T-helper 17 cell (primary cell): ENCODE data around the gene RASSF1. TPM values are rescaled to one million over a fixed set of nuclear protein-coding genes. Genes with fewer than 3 reads are reported as not detected.
A peak's percentile ranks its signal among the peaks of the same experiment; 100 is the strongest.

Source experiments
- ATAC-seq: fragments of 150-1000 bp; cut with Tn5 transposase; 2 replicates; pipeline ENCODE4 v1.10.0; 2021; ENCODE audit warnings: mild to moderate bottlenecking, moderate library complexity
- DNase-seq, 3 donors: peaks; one replicate each; pipeline versions ENCODE4 v3.0.0 to v3.0.0-alpha.2; 2020 to 2021
- H3K9me3 ChIP-seq: one replicate; pipeline ENCODE4 v1.7.0; 2013; ENCODE audit warnings: low read length, mild to moderate bottlenecking; ENCODE audit not compliant: control insufficient read depth, poor library complexity, severe bottlenecking
- H3K27ac Mint-ChIP-seq: one replicate; pipeline ENCODE4 v1.8.0; 2022; ENCODE audit warnings: mild to moderate bottlenecking, moderate library complexity, mixed read lengths
- H3K27me3 Mint-ChIP-seq: one replicate; pipeline ENCODE4 v1.8.0; 2022; ENCODE audit warnings: mixed read lengths
- H3K36me3 Mint-ChIP-seq: one replicate; pipeline ENCODE4 v1.8.0; 2022; ENCODE audit warnings: low read depth, mixed read lengths
- H3K4me1 Mint-ChIP-seq: one replicate; pipeline ENCODE4 v1.8.0; 2022; ENCODE audit warnings: mild to moderate bottlenecking, mixed read lengths
- H3K4me3 Mint-ChIP-seq: one replicate; pipeline ENCODE4 v1.8.0; 2022; ENCODE audit warnings: mild to moderate bottlenecking, moderate library complexity, mixed read lengths
- total RNA-seq, 4 donors: library from RNA in 2 of 4; stranded (reverse) in 2 of 4; gene quantifications; one replicate each; pipeline ENCODE4 v1.2.3 and lab custom pipeline; 2022 to 2026

The RASSF1 gene, protein sequence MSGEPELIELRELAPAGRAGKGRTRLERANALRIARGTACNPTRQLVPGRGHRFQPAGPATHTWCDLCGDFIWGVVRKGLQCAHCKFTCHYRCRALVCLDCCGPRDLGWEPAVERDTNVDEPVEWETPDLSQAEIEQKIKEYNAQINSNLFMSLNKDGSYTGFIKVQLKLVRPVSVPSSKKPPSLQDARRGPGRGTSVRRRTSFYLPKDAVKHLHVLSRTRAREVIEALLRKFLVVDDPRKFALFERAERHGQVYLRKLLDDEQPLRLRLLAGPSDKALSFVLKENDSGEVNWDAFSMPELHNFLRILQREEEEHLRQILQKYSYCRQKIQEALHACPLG
- total RNA-seq (100 to 1,000 TPM in 1 of 2 donors, 10 to 100 TPM in 1; 83.5 to 105 TPM), total RNA-seq (lab: John Stamatoyannopoulos, UW) (75.7 to 96.6 reads per million in 2 donors)

DNA sequence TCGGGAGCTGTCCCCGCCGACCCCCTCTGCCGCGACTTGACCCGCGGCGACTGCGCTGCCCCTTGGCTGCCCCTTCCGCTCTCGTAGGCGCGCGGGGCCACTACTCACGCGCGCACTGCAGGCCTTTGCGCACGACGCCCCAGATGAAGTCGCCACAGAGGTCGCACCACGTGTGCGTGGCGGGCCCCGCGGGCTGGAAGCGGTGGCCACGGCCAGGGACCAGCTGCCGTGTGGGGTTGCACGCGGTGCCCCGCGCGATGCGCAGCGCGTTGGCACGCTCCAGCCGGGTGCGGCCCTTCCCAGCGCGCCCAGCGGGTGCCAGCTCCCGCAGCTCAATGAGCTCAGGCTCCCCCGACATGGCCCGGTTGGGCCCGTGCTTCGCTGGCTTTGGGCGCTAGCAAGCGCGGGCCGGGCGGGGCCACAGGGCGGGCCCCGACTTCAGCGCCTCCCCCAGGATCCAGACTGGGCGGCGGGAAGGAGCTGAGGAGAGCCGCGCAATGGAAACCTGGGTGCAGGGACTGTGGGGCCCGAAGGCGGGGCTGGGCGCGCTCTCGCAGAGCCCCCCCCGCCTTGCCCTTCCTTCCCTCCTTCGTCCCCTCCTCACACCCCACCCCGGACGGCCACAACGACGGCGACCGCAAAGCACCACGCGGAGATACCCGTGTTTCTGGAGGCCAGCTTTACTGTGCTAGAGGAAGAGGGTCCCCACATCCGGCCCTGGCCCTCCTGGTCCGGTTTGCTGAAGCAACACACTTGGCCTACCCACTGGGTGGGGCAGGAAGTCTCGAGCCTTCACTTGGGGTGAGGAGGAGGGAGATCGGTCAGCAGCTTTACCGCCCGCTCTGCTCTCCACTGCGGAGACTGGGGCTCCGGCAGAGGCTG is at the start of gene RASSF1:
RASSF1 (minus strand) TSS at position 389 of the 882 bp plus-strand sequence; CDS start at position 358, 31 bp downstream.
- H3K4me1 Mint-ChIP-seq = peaks cover 45% of the 10 kb centered on the region
- H3K4me3 Mint-ChIP-seq = peak within 1 kb of the TSS; percentile 97
- H3K27ac Mint-ChIP-seq = peak within 1 kb of the TSS; percentile 99
- no peaks in the 10 kb centered on the region for H3K27me3 Mint-ChIP-seq
- DNase-seq (peak in 2 of 3 donors; percentile 61 to 62), ATAC-seq (peak; percentile 17)
- H3K36me3 Mint-ChIP-seq = peaks cover 5% of the 10 kb centered on the region
- H3K9me3 ChIP-seq = no peaks in the 10 kb centered on the region

DNA sequence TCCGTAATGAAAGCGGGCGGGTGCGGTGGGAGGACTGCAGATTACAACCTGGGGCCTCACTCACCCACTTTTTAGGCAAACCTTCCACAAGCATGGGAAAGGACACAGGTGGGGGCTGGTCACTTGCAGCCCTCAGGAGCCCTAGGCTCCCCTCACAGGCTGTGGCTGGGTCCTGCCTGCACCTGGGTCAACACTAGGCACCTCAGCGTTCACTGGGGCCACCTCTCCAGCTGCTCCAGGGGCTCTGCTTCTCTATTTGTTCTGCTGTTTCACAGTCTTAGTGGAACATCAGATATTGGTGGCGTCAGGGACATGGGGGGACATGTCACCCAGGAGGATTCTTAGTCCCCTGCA is 48.8 kb upstream of the RASSF1 start:
- no peak for ATAC-seq
- no peaks in the 10 kb centered on the region for H3K27me3 Mint-ChIP-seq
- no peaks in the 10 kb centered on the region for H3K4me1 Mint-ChIP-seq

DNA sequence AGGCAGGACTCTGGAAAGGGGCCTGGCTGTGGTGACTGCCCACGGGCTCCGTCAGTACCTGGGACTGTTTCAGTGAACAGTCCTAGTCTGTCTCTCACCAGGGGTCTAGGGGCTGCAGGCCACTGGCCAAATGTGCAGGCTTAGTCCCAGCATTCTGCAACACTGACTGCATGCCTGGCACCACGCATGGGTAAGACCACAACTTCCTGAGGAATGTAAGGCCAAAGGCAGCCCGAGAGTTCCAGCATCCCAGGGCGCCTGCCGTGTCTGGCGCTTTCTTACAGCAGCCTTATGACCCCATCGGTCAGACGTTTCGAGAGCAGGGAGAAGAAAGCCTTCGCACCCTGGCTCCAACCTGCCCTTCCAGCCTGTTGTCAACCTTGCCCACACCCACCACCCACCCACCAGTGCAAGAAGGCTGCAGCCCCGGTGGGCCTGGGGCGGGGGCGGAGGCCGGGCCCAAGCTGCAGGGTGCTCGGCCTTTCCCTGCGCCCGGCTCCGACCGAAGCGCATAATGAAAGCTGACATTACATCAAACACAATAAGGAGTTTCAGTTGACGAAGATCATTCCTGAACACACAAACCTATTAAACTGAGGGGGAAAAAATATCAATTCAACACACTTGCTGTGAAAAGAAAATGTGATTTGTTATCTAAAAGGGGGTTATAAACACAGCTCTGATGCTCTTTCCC is 48.2 kb upstream of the RASSF1 start:
- ATAC-seq = no peak
- DNase-seq = no peak
- H3K27me3 Mint-ChIP-seq = no peaks in the 10 kb centered on the region
- no peaks in the 10 kb centered on the region for H3K9me3 ChIP-seq
- H3K4me1 Mint-ChIP-seq = no peaks in the 10 kb centered on the region
- no peak overlapping the region for H3K4me3 Mint-ChIP-seq
- no peaks in the 10 kb centered on the region for H3K36me3 Mint-ChIP-seq
- no peak overlapping the region for H3K27ac Mint-ChIP-seq

More for the DNA sequence above, 48.8 kb upstream of the RASSF1 start:
- Mint-ChIP-seq H3K27ac (no peak overlapping the region), H3K36me3 (no peaks in the 10 kb centered on the region), H3K4me3 (no peak overlapping the region)
- DNase-seq = no peak
- H3K9me3 ChIP-seq = no peaks in the 10 kb centered on the region

DNA sequence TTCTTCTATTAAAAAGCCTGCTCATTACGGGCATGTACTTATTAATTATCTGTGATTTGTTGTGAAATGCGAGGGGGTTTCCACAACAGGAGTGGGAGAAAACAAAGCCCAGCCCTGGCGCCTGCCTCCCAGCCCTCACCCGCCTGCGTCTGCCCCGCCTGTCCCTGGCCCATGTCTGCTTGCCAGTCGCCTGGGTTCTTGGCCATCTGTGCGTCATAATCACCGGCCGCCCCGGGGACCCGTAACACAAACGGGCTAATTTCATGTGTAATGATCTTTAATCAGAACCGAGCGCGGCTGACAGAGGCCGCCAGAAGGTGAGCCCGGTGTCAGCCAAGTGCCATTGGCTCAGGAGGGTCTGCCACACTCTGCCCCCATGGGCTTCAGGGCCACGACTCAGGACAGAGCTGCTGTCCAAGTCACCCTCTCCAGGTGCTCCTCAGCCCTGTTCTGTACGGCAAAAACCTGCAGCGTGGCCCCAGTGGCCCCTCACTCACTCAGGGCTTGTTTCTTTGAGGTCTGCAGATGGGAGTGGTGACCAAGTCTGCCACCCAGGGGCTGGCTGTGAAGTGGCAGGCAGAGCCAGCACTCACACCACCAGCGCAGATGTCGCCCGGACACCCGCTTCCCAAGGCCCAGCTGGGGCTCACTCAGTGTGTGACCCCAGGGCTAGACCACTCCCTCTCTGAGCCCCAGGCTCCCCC is 47.5 kb upstream of the RASSF1 start:
- H3K4me1 Mint-ChIP-seq = no peaks in the 10 kb centered on the region
- no peaks in the 10 kb centered on the region for H3K36me3 Mint-ChIP-seq
- ATAC-seq (no peak), DNase-seq (no peak)
- no peaks in the 10 kb centered on the region for H3K27me3 Mint-ChIP-seq
- no peak overlapping the region for H3K27ac Mint-ChIP-seq
- no peak overlapping the region for H3K4me3 Mint-ChIP-seq
- no peaks in the 10 kb centered on the region for H3K9me3 ChIP-seq

DNA sequence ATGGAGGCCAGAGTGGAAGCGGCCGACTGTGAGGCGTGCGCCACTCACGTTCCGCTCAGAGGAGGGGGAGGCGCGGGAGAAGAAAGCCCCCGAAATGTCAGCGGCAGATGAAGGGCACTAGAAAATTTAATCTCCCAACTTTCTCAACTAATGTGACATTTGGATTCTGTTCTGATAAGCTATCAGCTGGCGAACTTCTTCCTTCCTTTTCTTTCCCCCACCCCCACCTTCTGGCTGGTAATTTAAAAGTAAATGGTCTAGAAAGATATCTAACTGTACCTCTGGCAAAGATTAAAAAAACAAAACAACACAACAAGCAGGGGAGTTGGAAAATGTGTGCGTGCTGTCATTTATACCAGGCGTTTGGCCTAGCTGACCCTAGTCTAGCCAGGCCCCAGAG is 45.1 kb upstream of the RASSF1 start:
- DNase-seq (no peak), ATAC-seq (no peak)
- peak overlapping the region; percentile 11 for H3K27ac Mint-ChIP-seq
- H3K4me1 Mint-ChIP-seq = no peaks in the 10 kb centered on the region
- H3K4me3 Mint-ChIP-seq = no peak overlapping the region
- no peaks in the 10 kb centered on the region for H3K9me3 ChIP-seq
- no peaks in the 10 kb centered on the region for H3K36me3 Mint-ChIP-seq
- H3K27me3 Mint-ChIP-seq = no peaks in the 10 kb centered on the region

DNA sequence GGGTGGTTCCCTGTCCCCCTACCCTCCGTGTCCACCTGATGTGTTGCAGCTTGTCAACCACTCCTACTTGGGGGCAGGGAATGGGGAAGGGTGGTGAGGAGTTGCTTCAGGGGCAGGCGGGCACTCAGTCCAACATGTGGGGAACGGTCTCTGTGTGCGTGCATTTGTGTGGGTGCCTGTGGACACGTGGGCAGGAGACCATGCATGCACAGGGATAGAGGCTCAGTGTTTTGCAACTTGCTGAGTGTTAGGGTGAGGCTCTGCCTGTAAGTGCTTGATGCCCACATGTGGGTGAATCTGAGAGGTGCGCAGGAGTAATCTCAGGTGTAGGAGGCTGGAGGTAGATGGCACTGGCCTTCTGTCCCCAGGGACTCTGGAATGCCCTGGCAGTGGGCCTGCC is 43.1 kb upstream of the RASSF1 start:
- H3K27me3 Mint-ChIP-seq = no peaks in the 10 kb centered on the region
- DNase-seq (no peak), ATAC-seq (no peak)
- no peaks in the 10 kb centered on the region for H3K4me1 Mint-ChIP-seq
- no peaks in the 10 kb centered on the region for H3K9me3 ChIP-seq
- H3K4me3 Mint-ChIP-seq = no peak overlapping the region
- no peak overlapping the region for H3K27ac Mint-ChIP-seq
- no peaks in the 10 kb centered on the region for H3K36me3 Mint-ChIP-seq

DNA sequence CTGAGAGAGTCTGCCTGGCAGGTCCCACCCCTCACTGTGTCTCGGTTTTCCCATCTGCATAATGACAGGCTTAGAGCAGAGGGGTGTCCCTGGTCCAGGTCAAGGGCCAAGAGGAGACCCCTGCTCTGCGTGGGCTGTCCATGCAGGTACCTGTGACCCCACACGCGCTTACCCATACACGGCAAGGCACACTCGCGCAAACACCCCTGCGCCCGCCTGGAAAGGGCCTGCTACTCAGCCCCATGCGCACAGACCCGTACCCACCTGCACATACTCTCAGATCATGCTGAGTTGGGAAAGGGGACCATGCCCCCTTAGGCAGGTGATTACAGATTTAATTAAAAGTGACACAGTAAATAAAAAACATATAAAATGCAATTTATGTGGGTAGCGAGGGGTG is 42.1 kb upstream of the RASSF1 start:
- H3K4me1 Mint-ChIP-seq = no peaks in the 10 kb centered on the region
- H3K36me3 Mint-ChIP-seq = no peaks in the 10 kb centered on the region
- H3K27ac Mint-ChIP-seq = no peak overlapping the region
- H3K4me3 Mint-ChIP-seq = no peak overlapping the region
- H3K9me3 ChIP-seq = no peaks in the 10 kb centered on the region
- DNase-seq = no peak
- no peak for ATAC-seq
- H3K27me3 Mint-ChIP-seq = no peaks in the 10 kb centered on the region

DNA sequence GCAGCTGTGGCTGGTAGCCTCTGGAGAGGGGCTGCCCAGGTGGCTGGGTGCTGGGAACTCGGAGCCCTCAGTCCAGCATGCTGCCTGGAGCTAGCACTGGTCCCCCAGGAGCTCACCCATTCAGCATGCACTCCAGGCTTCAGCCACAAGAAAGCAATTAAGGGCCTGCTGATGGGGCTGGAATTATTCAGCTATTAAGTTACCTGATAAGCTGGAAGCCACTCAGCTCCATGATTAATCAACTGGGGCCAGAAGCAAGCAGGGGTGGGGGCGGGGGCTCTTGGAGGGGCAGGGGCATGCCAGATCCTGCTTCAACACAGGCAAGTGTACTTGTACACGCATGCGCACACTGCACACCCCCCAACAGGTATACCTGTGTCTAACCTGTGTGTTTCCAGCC is 40.7 kb upstream of the RASSF1 start:
- ATAC-seq (no peak), DNase-seq (no peak)
- no peaks in the 10 kb centered on the region for H3K9me3 ChIP-seq
- Mint-ChIP-seq H3K4me1 (no peaks in the 10 kb centered on the region), H3K27ac (no peak overlapping the region), H3K4me3 (no peak overlapping the region), H3K36me3 (no peaks in the 10 kb centered on the region), H3K27me3 (no peaks in the 10 kb centered on the region)

DNA sequence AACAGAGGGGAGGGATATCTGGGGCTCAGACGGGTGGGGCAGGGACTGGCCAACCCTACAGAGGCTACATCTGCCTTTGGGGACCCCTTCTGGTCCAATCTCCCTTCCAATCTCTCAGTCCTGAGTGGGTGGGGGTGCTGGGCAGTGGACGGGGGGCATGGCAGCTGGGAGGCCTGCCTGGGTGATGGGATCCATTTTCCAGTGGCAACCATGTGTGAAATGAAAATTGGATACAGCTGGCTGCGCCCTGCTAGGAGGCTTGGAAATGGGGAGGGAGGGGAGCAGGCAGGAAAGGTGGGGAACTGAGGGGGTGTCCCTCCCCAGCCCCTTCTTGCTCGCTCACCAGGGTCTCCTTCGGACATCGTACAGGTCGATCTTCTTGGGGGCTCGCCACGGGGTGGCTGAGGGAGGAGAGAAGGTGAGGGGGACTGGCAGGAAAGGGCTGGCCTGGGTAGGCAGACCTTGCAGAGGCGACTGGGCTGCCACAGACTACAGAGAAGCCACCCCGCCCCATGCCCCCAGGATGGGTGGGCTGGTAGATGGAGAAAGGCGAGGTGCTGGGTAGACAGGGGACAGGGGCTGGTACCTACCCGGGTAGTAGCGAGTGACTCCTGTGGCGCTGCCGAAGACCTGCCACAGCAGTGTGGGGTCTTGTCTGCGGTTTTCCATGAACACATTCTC is 39.9 kb upstream of the RASSF1 start:
- Mint-ChIP-seq H3K27ac (no peak overlapping the region), H3K36me3 (no peaks in the 10 kb centered on the region), H3K4me3 (no peak overlapping the region), H3K27me3 (no peaks in the 10 kb centered on the region), H3K4me1 (no peaks in the 10 kb centered on the region)
- no peak for ATAC-seq
- H3K9me3 ChIP-seq = no peaks in the 10 kb centered on the region
- no peak for DNase-seq

DNA sequence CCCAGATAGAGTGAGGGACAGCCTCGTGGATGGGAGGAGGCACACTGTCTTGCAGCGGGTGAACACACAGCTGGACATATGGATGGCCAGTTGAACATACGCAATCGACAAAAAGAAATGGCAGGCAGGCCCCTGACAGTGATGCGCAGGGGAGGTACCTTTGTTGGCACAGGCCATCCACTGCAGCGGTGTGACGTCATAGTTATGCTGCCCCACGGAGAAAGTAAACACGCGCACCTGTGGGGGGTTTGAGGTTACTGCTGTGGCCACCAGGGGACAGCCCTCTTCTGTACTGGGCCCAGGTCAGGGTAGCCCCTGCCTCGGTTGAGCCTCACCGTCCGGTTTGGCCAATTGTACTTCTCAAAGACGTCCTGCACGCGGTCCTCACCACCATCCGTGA is 38.1 kb upstream of the RASSF1 start:
- no peaks in the 10 kb centered on the region for H3K27me3 Mint-ChIP-seq

DNA sequence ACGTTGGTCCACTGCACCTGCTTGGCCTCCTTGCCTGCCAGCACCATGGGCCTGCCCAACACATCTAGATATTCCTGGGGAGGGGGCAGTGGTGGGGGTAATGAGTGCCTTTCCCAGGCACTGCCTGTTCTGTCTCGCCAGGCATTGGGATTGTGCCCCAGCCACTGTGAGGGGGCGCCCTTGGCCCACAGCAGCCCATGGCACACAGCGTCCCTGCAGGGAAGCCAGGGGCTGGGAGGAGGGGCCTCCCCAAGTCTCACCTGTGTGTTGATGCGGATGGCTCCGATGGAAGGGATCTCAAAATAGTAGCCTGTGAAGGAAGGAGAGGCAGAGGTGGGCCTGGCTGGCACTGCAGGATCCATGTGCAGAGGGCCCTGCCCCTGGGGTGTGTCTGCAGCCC is 37.4 kb upstream of the RASSF1 start:
- Mint-ChIP-seq H3K27ac (no peak overlapping the region), H3K36me3 (no peaks in the 10 kb centered on the region), H3K4me3 (no peak overlapping the region), H3K27me3 (no peaks in the 10 kb centered on the region), H3K4me1 (peaks cover 3% of the 10 kb centered on the region)
- ATAC-seq = no peak
- H3K9me3 ChIP-seq = no peaks in the 10 kb centered on the region
- no peak for DNase-seq

More for the DNA sequence above, 38.1 kb upstream of the RASSF1 start:
- Mint-ChIP-seq H3K4me3 (no peak overlapping the region), H3K4me1 (no peaks in the 10 kb centered on the region), H3K36me3 (no peaks in the 10 kb centered on the region), H3K27ac (no peak overlapping the region)
- ATAC-seq (no peak), DNase-seq (no peak)
- H3K9me3 ChIP-seq = no peaks in the 10 kb centered on the region

DNA sequence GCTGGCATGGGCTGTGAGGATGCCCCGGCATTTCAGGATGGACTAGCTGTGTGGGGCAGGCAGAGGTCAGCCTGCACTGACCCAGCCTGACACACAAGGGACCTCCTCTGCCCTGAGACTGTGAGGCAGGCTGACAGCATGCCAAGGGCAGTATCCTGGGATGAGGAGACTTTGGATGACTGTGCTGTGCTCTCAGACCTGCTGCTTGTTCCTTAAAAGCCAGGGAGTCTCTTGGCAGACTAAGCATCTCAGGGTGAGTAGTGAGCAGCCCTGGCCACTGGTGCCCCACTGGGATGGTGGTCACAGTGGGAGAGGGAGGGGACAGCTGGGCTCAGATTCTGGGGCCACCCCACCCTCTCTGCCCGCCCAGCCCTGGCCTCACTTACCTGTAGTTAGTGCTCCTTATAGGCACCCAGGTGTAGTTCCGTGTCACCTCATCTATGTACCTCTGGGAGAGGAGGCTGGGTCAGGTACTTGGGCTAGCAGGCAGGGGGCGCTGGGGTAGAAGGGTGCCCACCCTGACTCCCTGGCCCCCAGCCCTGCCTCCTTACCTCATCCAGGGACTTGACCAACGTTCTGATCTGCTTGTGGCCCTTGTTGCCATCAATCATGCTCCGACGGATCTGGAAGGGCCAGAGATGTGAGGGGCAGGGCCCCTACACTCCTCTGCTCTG is 34.8 kb upstream of the RASSF1 start:
- DNase-seq (no peak), ATAC-seq (no peak)
- H3K27ac Mint-ChIP-seq = no peak overlapping the region
- H3K4me3 Mint-ChIP-seq = no peak overlapping the region
- no peaks in the 10 kb centered on the region for H3K27me3 Mint-ChIP-seq
- H3K9me3 ChIP-seq = no peaks in the 10 kb centered on the region
- no peaks in the 10 kb centered on the region for H3K36me3 Mint-ChIP-seq
- peaks cover 5% of the 10 kb centered on the region for H3K4me1 Mint-ChIP-seq
